ENCODE measurements around the gene YTHDF2.
"Not testable (repeated sequence)": the region's sequence is repeated elsewhere in the genome, so short reads cannot be mapped to it uniquely, and the experiment has no call there.

The YTHDF2 gene

GRCh38 chr1:28737307-28738132 lies 780 bp downstream of the YTHDF2 start:
- Histone ChIP-seq H3K9ac (ENCODE audit: low read length) (peak overlapping the region; percentile 17), H3K9me3 (ENCODE audit: low read length) (no peaks in the 10 kb centered on the region), H3K27me3 (ENCODE audit: control insufficient read depth in 1 of 2, insufficient read depth in 2 of 2, low read length in 2 of 2) (no peaks in the 10 kb centered on the region), H3K4me3 (ENCODE audit: low read depth in 1 of 2, low read length in 2 of 2) (peak overlapping the region; percentile 45 to 72), H3K27ac (ENCODE audit: low read depth, low read length) (peak overlapping the region; percentile 96), H3K4me1 (ENCODE audit: insufficient read depth, low read length) (peaks cover 39% of the 10 kb centered on the region), H3K36me3 (ENCODE audit: insufficient read depth, low read length) (peaks cover 34% of the 10 kb centered on the region)

DNA sequence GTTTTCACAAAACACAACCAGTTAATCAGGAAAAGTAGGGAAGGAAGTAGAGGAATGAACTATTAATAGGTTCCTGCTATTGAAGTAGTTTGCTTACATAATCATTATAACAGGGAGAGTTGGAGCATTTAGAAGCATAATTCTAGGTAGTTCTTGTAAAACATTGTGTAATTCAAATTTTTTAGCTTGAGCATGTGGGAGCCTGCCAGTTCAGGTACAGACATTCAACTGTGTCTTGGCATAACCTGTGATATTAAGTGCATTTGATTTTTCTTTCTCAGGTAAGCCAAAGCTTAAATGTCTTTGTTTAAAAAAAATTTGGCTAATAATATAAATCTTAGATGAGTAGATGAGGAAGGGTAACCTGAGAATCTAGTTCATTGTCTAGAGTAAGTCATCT lies 3.4 kb downstream of the YTHDF2 start:
- Histone ChIP-seq H3K27me3 (ENCODE audit: control insufficient read depth in 1 of 2, insufficient read depth in 2 of 2, low read length in 2 of 2) (no peaks in the 10 kb centered on the region), H3K36me3 (ENCODE audit: insufficient read depth, low read length) (peaks cover 56% of the 10 kb centered on the region), H3K4me1 (ENCODE audit: insufficient read depth, low read length) (peaks cover 47% of the 10 kb centered on the region), H3K9ac (ENCODE audit: low read length) (no peak overlapping the region), H3K9me3 (ENCODE audit: low read length) (no peaks in the 10 kb centered on the region), H3K4me3 (ENCODE audit: low read depth in 1 of 2, low read length in 2 of 2) (no peak overlapping the region), H3K27ac (ENCODE audit: low read depth, low read length) (peak overlapping the region; percentile 24)

- H3K4me1 ChIP-seq (ENCODE audit: insufficient read depth, low read length), result peaks cover 44% of the 10 kb centered on the region
- no peak overlapping the region for H3K9ac ChIP-seq (ENCODE audit: low read length)
- no peak overlapping the region for H3K27ac ChIP-seq (ENCODE audit: low read depth, low read length)
- H3K9me3 ChIP-seq (ENCODE audit: low read length), result no peaks in the 10 kb centered on the region
- no peak overlapping the region for H3K4me3 ChIP-seq (ENCODE audit: low read depth in 1 of 2, low read length in 2 of 2)
- H3K36me3 ChIP-seq (ENCODE audit: insufficient read depth, low read length), result peaks cover 45% of the 10 kb centered on the region
- H3K27me3 ChIP-seq (ENCODE audit: control insufficient read depth in 1 of 2, insufficient read depth in 2 of 2, low read length in 2 of 2), result no peaks in the 10 kb centered on the region
These were observed 7.4 kb downstream of the YTHDF2 start for GRCh38 chr1:28744184-28744583.

- H3K27me3 ChIP-seq (ENCODE audit: control insufficient read depth in 1 of 2, insufficient read depth in 2 of 2, low read length in 2 of 2), result no peaks in the 10 kb centered on the region
- peaks cover 38% of the 10 kb centered on the region for H3K4me1 ChIP-seq (ENCODE audit: insufficient read depth, low read length)
- no peak overlapping the region for H3K9ac ChIP-seq (ENCODE audit: low read length)
- peaks cover 33% of the 10 kb centered on the region for H3K36me3 ChIP-seq (ENCODE audit: insufficient read depth, low read length)
- H3K9me3 ChIP-seq (ENCODE audit: low read length), result no peaks in the 10 kb centered on the region
- no peak overlapping the region for H3K4me3 ChIP-seq (ENCODE audit: low read depth in 1 of 2, low read length in 2 of 2)
- no peak overlapping the region for H3K27ac ChIP-seq (ENCODE audit: low read depth, low read length)
These were observed 9.0 kb downstream of the YTHDF2 start for GRCh38 chr1:28745653-28746173.

- Histone ChIP-seq H3K9ac (ENCODE audit: low read length) (no peak overlapping the region), H3K27ac (ENCODE audit: low read depth, low read length) (no peak overlapping the region), H3K36me3 (ENCODE audit: insufficient read depth, low read length) (no peaks in the 10 kb centered on the region), H3K9me3 (ENCODE audit: low read length) (no peaks in the 10 kb centered on the region), H3K27me3 (ENCODE audit: control insufficient read depth in 1 of 2, insufficient read depth in 2 of 2, low read length in 2 of 2) (no peaks in the 10 kb centered on the region), H3K4me3 (ENCODE audit: low read depth in 1 of 2, low read length in 2 of 2) (no peak overlapping the region), H3K4me1 (ENCODE audit: insufficient read depth, low read length) (peaks cover 47% of the 10 kb centered on the region)
These were observed 13.6 kb downstream of the YTHDF2 start for GRCh38 chr1:28750330-28750729.

DNA sequence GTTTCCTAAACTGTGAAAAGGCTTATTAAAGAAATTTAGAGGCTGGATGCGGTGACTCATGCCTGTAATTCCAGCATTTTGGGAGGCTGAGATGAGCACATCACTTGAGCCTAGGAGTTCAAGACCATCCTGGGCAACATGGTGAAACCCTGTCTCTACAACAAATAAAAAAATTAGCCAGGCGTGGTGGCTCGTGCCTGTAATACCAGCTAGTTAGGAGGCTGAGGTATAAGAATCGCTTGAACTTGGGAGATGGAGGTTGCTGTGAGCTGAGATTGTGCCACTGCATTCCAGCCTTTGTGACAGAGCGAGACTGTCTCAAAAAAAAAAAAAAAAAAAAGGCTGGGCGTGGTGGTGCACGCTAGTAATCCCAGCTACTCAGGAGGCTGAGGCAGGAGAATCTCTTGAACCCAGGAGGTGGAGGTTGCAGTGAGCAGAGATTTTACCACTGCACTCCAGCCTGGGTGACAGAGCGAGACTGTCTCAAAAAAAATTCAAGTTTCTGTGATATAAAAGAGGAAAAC lies 14.1 kb downstream of the YTHDF2 start:
- peaks cover 50% of the 10 kb centered on the region for H3K4me1 ChIP-seq (ENCODE audit: insufficient read depth, low read length)
- H3K4me3 ChIP-seq (ENCODE audit: low read depth in 1 of 2, low read length in 2 of 2), result peak overlapping the region in 1 of 2 donors; percentile 2
- H3K9ac ChIP-seq (ENCODE audit: low read length); H3K27ac ChIP-seq (ENCODE audit: low read depth, low read length); H3K9me3 ChIP-seq (ENCODE audit: low read length); H3K36me3 ChIP-seq (ENCODE audit: insufficient read depth, low read length); H3K27me3 ChIP-seq (ENCODE audit: control insufficient read depth in 1 of 2, insufficient read depth in 2 of 2, low read length in 2 of 2): not testable (repeated sequence)

DNA sequence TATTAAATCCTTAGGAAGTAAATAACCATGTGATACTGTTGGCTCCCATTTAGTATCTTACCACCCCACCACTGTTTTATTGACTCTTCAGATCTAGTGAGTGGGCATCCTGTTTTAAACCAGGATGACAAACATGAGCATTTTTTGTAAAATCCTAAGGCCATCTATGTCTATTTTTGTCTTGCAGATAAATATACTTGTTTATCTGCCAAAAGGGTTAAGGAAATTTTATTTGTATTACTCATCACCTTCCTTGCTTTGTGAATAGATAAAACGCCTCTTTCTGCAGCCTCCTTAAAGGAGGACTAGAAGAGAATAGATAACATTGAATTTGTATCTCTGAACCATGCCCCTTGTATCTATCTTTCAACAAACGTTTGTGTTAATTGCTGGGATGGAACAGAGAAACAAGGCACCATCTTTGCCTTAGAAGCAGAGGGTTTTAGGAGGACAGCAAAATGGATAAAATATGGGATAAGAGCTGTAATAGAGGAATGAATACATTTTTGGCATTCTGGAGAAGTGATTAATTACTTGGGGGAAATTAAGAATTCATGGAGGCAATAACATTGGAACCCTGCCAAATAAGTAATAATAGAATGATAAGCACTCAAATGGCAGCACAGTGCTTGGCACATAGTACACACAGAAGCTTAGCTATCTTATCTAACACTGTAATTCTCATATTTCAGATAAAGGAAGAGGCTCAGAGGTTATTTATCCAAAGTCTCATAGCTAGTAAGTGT lies 14.7 kb downstream of the YTHDF2 start:
- H3K36me3 ChIP-seq (ENCODE audit: insufficient read depth, low read length), result no peaks in the 10 kb centered on the region
- no peak overlapping the region for H3K27ac ChIP-seq (ENCODE audit: low read depth, low read length)
- H3K4me1 ChIP-seq (ENCODE audit: insufficient read depth, low read length), result peaks cover 50% of the 10 kb centered on the region
- H3K9ac ChIP-seq (ENCODE audit: low read length), result no peak overlapping the region
- H3K27me3 ChIP-seq (ENCODE audit: control insufficient read depth in 1 of 2, insufficient read depth in 2 of 2, low read length in 2 of 2), result no peaks in the 10 kb centered on the region
- H3K9me3 ChIP-seq (ENCODE audit: low read length), result no peaks in the 10 kb centered on the region
- peak overlapping the region in 1 of 2 donors; percentile 2 for H3K4me3 ChIP-seq (ENCODE audit: low read depth in 1 of 2, low read length in 2 of 2)

DNA sequence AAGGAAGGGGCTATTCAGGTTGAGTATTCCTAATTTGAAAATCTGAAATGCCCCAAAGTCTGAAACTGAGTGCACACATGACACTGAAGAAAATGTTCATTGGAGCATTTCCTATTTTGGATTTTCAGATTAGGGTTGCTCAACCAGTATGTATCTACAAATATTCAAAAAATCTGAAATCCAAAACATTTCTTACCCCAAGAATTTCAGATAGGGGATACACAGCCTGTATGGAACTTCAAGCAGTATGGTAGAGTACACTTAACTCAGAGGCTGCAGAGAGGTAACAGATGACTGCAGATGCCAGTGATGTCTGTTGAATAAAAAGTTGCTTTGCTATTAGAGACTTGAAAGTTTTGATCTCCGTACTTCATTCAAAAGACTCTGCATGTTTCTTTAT lies 19.0 kb downstream of the YTHDF2 start:
- Histone ChIP-seq H3K27ac (ENCODE audit: low read depth, low read length) (no peak overlapping the region), H3K9me3 (ENCODE audit: low read length) (no peaks in the 10 kb centered on the region), H3K36me3 (ENCODE audit: insufficient read depth, low read length) (no peaks in the 10 kb centered on the region), H3K9ac (ENCODE audit: low read length) (no peak overlapping the region), H3K4me3 (ENCODE audit: low read depth in 1 of 2, low read length in 2 of 2) (no peak overlapping the region), H3K27me3 (ENCODE audit: control insufficient read depth in 1 of 2, insufficient read depth in 2 of 2, low read length in 2 of 2) (no peaks in the 10 kb centered on the region), H3K4me1 (ENCODE audit: insufficient read depth, low read length) (peaks cover 48% of the 10 kb centered on the region)

- no peaks in the 10 kb centered on the region for H3K27me3 ChIP-seq (ENCODE audit: control insufficient read depth in 1 of 2, insufficient read depth in 2 of 2, low read length in 2 of 2)
- H3K27ac ChIP-seq (ENCODE audit: low read depth, low read length), result no peak overlapping the region
- no peak overlapping the region for H3K9ac ChIP-seq (ENCODE audit: low read length)
- no peaks in the 10 kb centered on the region for H3K9me3 ChIP-seq (ENCODE audit: low read length)
- no peaks in the 10 kb centered on the region for H3K36me3 ChIP-seq (ENCODE audit: insufficient read depth, low read length)
- peaks cover 37% of the 10 kb centered on the region for H3K4me1 ChIP-seq (ENCODE audit: insufficient read depth, low read length)
- no peak overlapping the region for H3K4me3 ChIP-seq (ENCODE audit: low read depth in 1 of 2, low read length in 2 of 2)
These were observed 20.1 kb downstream of the YTHDF2 start for GRCh38 chr1:28756846-28757245.

GRCh38 chr1:28758420-28758819 lies 21.7 kb downstream of the YTHDF2 start:
- Histone ChIP-seq H3K9ac (ENCODE audit: low read length) (no peak overlapping the region), H3K27ac (ENCODE audit: low read depth, low read length) (no peak overlapping the region), H3K36me3 (ENCODE audit: insufficient read depth, low read length) (no peaks in the 10 kb centered on the region), H3K4me3 (ENCODE audit: low read depth in 1 of 2, low read length in 2 of 2) (no peak overlapping the region), H3K27me3 (ENCODE audit: control insufficient read depth in 1 of 2, insufficient read depth in 2 of 2, low read length in 2 of 2) (no peaks in the 10 kb centered on the region), H3K4me1 (ENCODE audit: insufficient read depth, low read length) (peaks cover 36% of the 10 kb centered on the region), H3K9me3 (ENCODE audit: low read length) (no peaks in the 10 kb centered on the region)

- H3K27me3 ChIP-seq (ENCODE audit: control insufficient read depth in 1 of 2, insufficient read depth in 2 of 2, low read length in 2 of 2), result no peaks in the 10 kb centered on the region
- H3K4me3 ChIP-seq (ENCODE audit: low read depth in 1 of 2, low read length in 2 of 2), result no peak overlapping the region
- H3K36me3 ChIP-seq (ENCODE audit: insufficient read depth, low read length), result no peaks in the 10 kb centered on the region
- no peaks in the 10 kb centered on the region for H3K9me3 ChIP-seq (ENCODE audit: low read length)
- no peak overlapping the region for H3K27ac ChIP-seq (ENCODE audit: low read depth, low read length)
- H3K9ac ChIP-seq (ENCODE audit: low read length), result no peak overlapping the region
- H3K4me1 ChIP-seq (ENCODE audit: insufficient read depth, low read length), result peaks cover 36% of the 10 kb centered on the region
These were observed 22.5 kb downstream of the YTHDF2 start for GRCh38 chr1:28759257-28759656.
